Measurements from ENCODE around the gene HIVEP3. TPM values are rescaled to one million over a fixed set of nuclear protein-coding genes. Genes with fewer than 3 reads are reported as not detected.

The HIVEP3 gene
- total RNA-seq, 2 donors from 2014 or later, result 4.7 to 5.8 TPM

- Histone ChIP-seq H3K4me1 (no peaks in the 10 kb centered on the region), H3K36me3 (no peaks in the 10 kb centered on the region), H3K9me3 (no peaks in the 10 kb centered on the region), H3K27ac (no peak overlapping the region), H3K27me3 (no peaks in the 10 kb centered on the region), H3K4me3 (no peak overlapping the region)
- TF ChIP-seq, protein P1, sequence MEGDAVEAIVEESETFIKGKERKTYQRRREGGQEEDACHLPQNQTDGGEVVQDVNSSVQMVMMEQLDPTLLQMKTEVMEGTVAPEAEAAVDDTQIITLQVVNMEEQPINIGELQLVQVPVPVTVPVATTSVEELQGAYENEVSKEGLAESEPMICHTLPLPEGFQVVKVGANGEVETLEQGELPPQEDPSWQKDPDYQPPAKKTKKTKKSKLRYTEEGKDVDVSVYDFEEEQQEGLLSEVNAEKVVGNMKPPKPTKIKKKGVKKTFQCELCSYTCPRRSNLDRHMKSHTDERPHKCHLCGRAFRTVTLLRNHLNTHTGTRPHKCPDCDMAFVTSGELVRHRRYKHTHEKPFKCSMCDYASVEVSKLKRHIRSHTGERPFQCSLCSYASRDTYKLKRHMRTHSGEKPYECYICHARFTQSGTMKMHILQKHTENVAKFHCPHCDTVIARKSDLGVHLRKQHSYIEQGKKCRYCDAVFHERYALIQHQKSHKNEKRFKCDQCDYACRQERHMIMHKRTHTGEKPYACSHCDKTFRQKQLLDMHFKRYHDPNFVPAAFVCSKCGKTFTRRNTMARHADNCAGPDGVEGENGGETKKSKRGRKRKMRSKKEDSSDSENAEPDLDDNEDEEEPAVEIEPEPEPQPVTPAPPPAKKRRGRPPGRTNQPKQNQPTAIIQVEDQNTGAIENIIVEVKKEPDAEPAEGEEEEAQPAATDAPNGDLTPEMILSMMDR (IDR thresholded peaks at IDR 0.05), result no peak
- DNase-seq (ENCODE audit: low spot score), result no peak
Measured at GRCh38 chr1:41468122-41468762, 450.5 kb downstream of the HIVEP3 start.

DNA sequence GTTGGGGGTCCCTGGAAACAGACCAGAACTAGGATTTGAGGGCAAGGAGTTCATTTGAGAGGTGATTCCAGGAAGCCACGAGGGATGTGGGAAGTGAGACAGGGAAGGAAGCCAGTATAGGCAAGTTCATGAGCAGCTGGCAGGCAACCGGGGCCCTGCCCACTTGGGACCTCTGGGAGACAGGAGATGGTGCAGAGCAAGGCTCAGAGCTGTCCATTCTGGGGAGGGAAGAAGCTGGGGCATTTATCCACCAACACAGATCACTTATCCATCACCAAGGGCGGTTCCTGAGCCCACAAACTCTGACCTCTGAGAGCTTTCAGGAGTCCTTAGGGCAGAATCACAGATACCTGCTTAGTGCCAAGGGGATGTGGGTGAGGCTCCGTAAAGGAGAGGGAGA lies 451.0 kb downstream of the HIVEP3 start:
- no peaks in the 10 kb centered on the region for H3K4me1 ChIP-seq
- TF ChIP-seq, protein P1 (IDR thresholded peaks at IDR 0.05), result no peak
- H3K4me3 ChIP-seq, result no peak overlapping the region
- no peaks in the 10 kb centered on the region for H3K27me3 ChIP-seq
- no peaks in the 10 kb centered on the region for H3K9me3 ChIP-seq
- H3K27ac ChIP-seq, result no peak overlapping the region
- no peak for DNase-seq (ENCODE audit: low spot score)
- no peaks in the 10 kb centered on the region for H3K36me3 ChIP-seq

GRCh38 chr1:41466146-41466545 lies 452.6 kb downstream of the HIVEP3 start:
- Histone ChIP-seq H3K9me3 (no peaks in the 10 kb centered on the region), H3K4me3 (no peak overlapping the region), H3K36me3 (no peaks in the 10 kb centered on the region), H3K27me3 (no peaks in the 10 kb centered on the region), H3K4me1 (peaks cover 0 to 6% of the 10 kb centered on the region in 2 donors), H3K27ac (no peak overlapping the region)
- DNase-seq (ENCODE audit: low spot score), result no peak
- TF ChIP-seq, protein P1 (IDR thresholded peaks at IDR 0.05), result no peak

GRCh38 chr1:41465741-41466140 lies 453.0 kb downstream of the HIVEP3 start:
- peaks cover 0 to 6% of the 10 kb centered on the region in 2 donors for H3K4me1 ChIP-seq
- no peak overlapping the region for H3K4me3 ChIP-seq
- H3K9me3 ChIP-seq, result no peaks in the 10 kb centered on the region
- no peaks in the 10 kb centered on the region for H3K36me3 ChIP-seq
- no peak for DNase-seq (ENCODE audit: low spot score)
- H3K27ac ChIP-seq, result no peak overlapping the region
- no peaks in the 10 kb centered on the region for H3K27me3 ChIP-seq
- TF ChIP-seq, protein P1 (IDR thresholded peaks at IDR 0.05), result no peak

DNA sequence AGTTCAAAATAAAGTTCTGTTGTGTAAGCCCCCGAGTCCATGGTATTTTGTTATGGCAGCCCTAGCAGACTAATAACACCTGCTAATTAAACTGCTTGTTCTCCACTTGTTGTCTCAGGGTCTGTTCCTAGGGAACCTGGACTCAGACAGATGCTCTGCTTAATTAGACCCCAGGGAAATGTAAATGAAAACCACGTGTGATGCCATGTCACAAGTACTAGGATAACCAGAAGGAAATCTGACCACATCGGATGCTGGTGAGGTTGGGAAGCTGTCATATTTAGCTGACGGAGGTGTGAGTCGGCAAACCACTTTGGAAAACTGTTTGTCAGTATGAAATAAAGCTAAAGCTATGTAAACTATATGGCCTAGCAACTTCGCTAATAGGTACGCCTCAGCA lies 453.8 kb downstream of the HIVEP3 start:
- Histone ChIP-seq H3K4me1 (peaks cover 0 to 6% of the 10 kb centered on the region in 2 donors), H3K36me3 (no peaks in the 10 kb centered on the region), H3K9me3 (no peaks in the 10 kb centered on the region), H3K27me3 (no peaks in the 10 kb centered on the region), H3K27ac (no peak overlapping the region), H3K4me3 (no peak overlapping the region)
- no peak for DNase-seq (ENCODE audit: low spot score)
- TF ChIP-seq, protein P1 (IDR thresholded peaks at IDR 0.05), result no peak

- Histone ChIP-seq H3K27me3 (no peaks in the 10 kb centered on the region), H3K27ac (no peak overlapping the region), H3K9me3 (no peaks in the 10 kb centered on the region), H3K36me3 (no peaks in the 10 kb centered on the region), H3K4me1 (peaks cover 0 to 6% of the 10 kb centered on the region in 2 donors), H3K4me3 (no peak overlapping the region)
- no peak for DNase-seq (ENCODE audit: low spot score)
- TF ChIP-seq, protein P1 (IDR thresholded peaks at IDR 0.05), result no peak
Measured at GRCh38 chr1:41463516-41463915, 455.2 kb downstream of the HIVEP3 start.

All from right atrium auricular region (tissue), 2 donors.